NB4 (cell line): ENCODE measurements around the gene RARA.

Experiments
- DNase-seq: peaks from one replicate; pipeline ENCODE4 v3.0.0; 2010; ENCODE audit warnings: low read depth
- H3K4me3 ChIP-seq: one replicate; pipeline ENCODE4 v1.5.1; 2011; ENCODE audit warnings: mild to moderate bottlenecking, low read depth, low read length, moderate library complexity
- MAX ChIP-seq: IDR thresholded peaks from 2 replicates; pipeline ENCODE4 v1.6.1; 2011; ENCODE audit warnings: low read depth, low read length
- MYC ChIP-seq: IDR thresholded peaks from 2 replicates; pipeline ENCODE4 v1.6.1; 2011; ENCODE audit warnings: low read depth, low read length
- POLR2A ChIP-seq: IDR thresholded peaks from 2 replicates; pipeline ENCODE4 v1.6.1; 2011; ENCODE audit warnings: mild to moderate bottlenecking; ENCODE audit not compliant: insufficient read length; ENCODE audit errors: extremely low read depth
- TF ChIP-seq, protein P1 (sequence below): IDR thresholded peaks from one replicate; pipeline ENCODE4 v1.5.1; 2012; ENCODE audit warnings: low read depth, low read length

RARA gene

GRCh38 chr17:40316571-40317344 is 7.8 kb downstream of the RARA start:
- no peak overlapping the region for H3K4me3 ChIP-seq
- DNase-seq, result peak; percentile 42
- TF ChIP-seq POLR2A (no peak), MYC (no peak), MAX (no peak)
- TF ChIP-seq, protein P1, sequence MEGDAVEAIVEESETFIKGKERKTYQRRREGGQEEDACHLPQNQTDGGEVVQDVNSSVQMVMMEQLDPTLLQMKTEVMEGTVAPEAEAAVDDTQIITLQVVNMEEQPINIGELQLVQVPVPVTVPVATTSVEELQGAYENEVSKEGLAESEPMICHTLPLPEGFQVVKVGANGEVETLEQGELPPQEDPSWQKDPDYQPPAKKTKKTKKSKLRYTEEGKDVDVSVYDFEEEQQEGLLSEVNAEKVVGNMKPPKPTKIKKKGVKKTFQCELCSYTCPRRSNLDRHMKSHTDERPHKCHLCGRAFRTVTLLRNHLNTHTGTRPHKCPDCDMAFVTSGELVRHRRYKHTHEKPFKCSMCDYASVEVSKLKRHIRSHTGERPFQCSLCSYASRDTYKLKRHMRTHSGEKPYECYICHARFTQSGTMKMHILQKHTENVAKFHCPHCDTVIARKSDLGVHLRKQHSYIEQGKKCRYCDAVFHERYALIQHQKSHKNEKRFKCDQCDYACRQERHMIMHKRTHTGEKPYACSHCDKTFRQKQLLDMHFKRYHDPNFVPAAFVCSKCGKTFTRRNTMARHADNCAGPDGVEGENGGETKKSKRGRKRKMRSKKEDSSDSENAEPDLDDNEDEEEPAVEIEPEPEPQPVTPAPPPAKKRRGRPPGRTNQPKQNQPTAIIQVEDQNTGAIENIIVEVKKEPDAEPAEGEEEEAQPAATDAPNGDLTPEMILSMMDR, result no peak

DNA sequence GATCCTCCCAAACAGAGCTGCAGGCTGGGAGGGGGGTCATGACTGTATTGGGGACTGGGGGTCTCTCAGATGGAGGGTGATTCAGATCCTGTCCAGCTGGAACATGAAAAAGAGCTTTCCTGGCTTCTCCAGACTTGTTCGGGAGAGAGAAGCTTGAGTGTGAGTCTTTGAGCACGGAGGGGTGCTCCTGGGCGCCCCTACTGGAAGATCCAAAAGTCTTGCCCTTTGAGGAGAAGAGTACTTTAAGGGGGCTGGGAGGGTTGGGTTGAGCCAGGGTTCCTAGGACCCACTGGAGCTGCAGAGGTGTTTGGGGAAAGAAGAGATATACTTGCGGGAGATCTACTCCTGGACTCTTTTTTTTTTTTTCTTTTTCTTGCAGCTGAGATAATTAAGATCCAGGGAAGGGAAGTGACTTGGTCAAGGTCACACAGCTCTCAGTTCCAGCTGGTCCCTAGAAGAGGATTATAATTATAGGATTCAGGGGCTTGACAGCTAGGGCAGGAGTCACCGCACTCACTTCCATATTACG is 8.4 kb downstream of the RARA start:
- peak overlapping the region; percentile 93 for H3K4me3 ChIP-seq
- peak; percentile 72 for DNase-seq
- TF ChIP-seq, protein P1, result peak; percentile 65
- TF ChIP-seq MYC, result no peak

GRCh38 chr17:40317880-40318829 is 9.2 kb downstream of the RARA start:
- peak overlapping the region; percentile 93 for H3K4me3 ChIP-seq
- peak; percentile 87 for TF ChIP-seq MAX
- TF ChIP-seq POLR2A, result peak; percentile 69
- TF ChIP-seq MYC, result peak; percentile 85
- TF ChIP-seq, protein P1, result no peak
- DNase-seq, result peak; percentile 97

GRCh38 chr17:40318830-40319391 is 9.9 kb downstream of the RARA start:
- TF ChIP-seq MAX, result no peak
- TF ChIP-seq, protein P1, result peak; percentile 18
- no peak for TF ChIP-seq POLR2A
- no peak for TF ChIP-seq MYC
- peak; percentile 60 for DNase-seq
- peak overlapping the region; percentile 93 for H3K4me3 ChIP-seq

- H3K4me3 ChIP-seq, result peak overlapping the region; percentile 93
- DNase-seq, result peak; percentile 49
- TF ChIP-seq MYC, result no peak
- no peak for TF ChIP-seq POLR2A
- TF ChIP-seq, protein P1, result no peak
- no peak for TF ChIP-seq MAX
These were observed 10.9 kb downstream of the RARA start for GRCh38 chr17:40319651-40320540.
